NCI-H345 (cell line): ENCODE results near the gene STT3A.
A peak's percentile ranks its signal among the peaks of the same experiment; 100 is the strongest.
"Not testable (repeated sequence)": the region's sequence is repeated elsewhere in the genome, so short reads cannot be mapped to it uniquely, and the experiment has no call there.

ENCODE experiments used
- DNase-seq: peaks from one replicate; lab custom pipeline; 2025; lab: John Stamatoyannopoulos, UW

Gene STT3A

GRCh38 chr11:125592305-125593113 is at the start of gene STT3A:
TSS of gene STT3A (plus strand) at chr11:125592852. CDS start at chr11:125595916, 3,064 bp downstream.
- DNase-seq = peak; percentile 100

- no peak for DNase-seq
Observed at GRCh38 chr11:125550780-125551179, 41.9 kb upstream of the STT3A start.

- DNase-seq = no peak
Observed at GRCh38 chr11:125551835-125552342, 40.8 kb upstream of the STT3A start.

GRCh38 chr11:125552927-125553326 is 39.7 kb upstream of the STT3A start:
- no peak for DNase-seq

GRCh38 chr11:125553357-125553756 is 39.3 kb upstream of the STT3A start:
- DNase-seq = no peak

- no peak for DNase-seq
Observed at GRCh38 chr11:125554038-125554437, 38.6 kb upstream of the STT3A start.

GRCh38 chr11:125559888-125560287 is 32.8 kb upstream of the STT3A start:
- no peak for DNase-seq

- no peak for DNase-seq
Observed at GRCh38 chr11:125561924-125562323, 30.7 kb upstream of the STT3A start.

- no peak for DNase-seq
Observed at GRCh38 chr11:125562430-125562829, 30.2 kb upstream of the STT3A start.

- DNase-seq = no peak
Observed at GRCh38 chr11:125564357-125564756, 28.3 kb upstream of the STT3A start.

- DNase-seq = no peak
Observed at GRCh38 chr11:125566235-125566634, 26.4 kb upstream of the STT3A start.

- DNase-seq = peak; percentile 93
Observed at GRCh38 chr11:125568970-125569914, 23.4 kb upstream of the STT3A start, which contains the start of gene EI24. TSS of gene EI24 (plus strand) at chr11:125569477. CDS start at chr11:125572528, 3,051 bp downstream.

GRCh38 chr11:125569915-125570621 is 22.6 kb upstream of the STT3A start:
- DNase-seq = no peak

- no peak for DNase-seq
Observed at GRCh38 chr11:125570952-125571351, 21.7 kb upstream of the STT3A start.

- no peak for DNase-seq
Observed at GRCh38 chr11:125572916-125573315, 19.7 kb upstream of the STT3A start.

GRCh38 chr11:125577181-125577580 is 15.5 kb upstream of the STT3A start:
- DNase-seq = not testable (repeated sequence)

GRCh38 chr11:125578783-125579182 is 13.9 kb upstream of the STT3A start:
- DNase-seq = no peak

GRCh38 chr11:125579811-125580210 is 12.8 kb upstream of the STT3A start:
- no peak for DNase-seq

- no peak for DNase-seq
Observed at GRCh38 chr11:125583496-125583895, 9.2 kb upstream of the STT3A start.

GRCh38 chr11:125585487-125585886 is 7.2 kb upstream of the STT3A start:
- DNase-seq = no peak

GRCh38 chr11:125586623-125587022 is 6.0 kb upstream of the STT3A start:
- no peak for DNase-seq

- no peak for DNase-seq
Observed at GRCh38 chr11:125587480-125587879, 5.2 kb upstream of the STT3A start.
